Middle frontal gyrus (tissue), 1 donor: ENCODE results near the gene ATP6V1G2.
"Not testable (repeated sequence)": the region's sequence is repeated elsewhere in the genome, so short reads cannot be mapped to it uniquely, and the experiment has no call there.

Experiments used
- DNase-seq: peaks from one replicate; pipeline ENCODE4 v3.0.0-alpha.2; 2015; ENCODE audit warnings: low spot score; ENCODE audit errors: extremely low spot score

Gene ATP6V1G2

DNA sequence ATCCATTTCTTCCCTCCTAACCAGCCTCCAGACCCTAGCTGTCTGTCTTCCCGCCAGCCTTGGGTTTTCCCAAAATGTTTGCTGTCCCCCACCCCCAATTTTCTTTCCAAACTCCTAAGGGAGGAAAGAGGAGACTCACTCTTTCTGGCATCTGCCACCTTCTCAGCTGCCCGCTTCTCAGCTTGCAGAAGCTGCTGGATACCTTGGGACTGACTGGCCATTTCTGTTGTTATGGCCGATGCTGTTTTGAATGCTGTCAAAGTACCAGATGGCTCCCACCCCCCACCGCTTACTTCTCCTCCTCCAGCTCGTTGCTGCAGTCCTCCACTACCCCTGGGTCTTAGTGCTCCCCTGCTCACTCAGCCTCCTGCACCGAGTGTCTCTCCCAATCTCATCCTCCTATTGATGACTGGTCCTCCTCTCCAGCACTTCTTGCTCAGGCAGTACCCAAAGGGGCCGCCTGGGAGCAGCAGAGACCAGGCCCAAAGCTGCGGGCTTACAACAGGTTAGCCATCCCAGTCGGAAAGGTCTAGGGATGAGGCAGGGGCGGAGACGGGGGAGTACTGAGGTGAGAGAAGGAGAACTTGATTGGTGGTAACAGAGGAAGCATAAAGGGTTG lies at the start of gene ATP6V1G2:
TSS of gene ATP6V1G2 (minus strand) at position 270 of the 619 bp plus-strand sequence. CDS start at position 221, 49 bp downstream.
- peak; percentile 83 for DNase-seq

DNA sequence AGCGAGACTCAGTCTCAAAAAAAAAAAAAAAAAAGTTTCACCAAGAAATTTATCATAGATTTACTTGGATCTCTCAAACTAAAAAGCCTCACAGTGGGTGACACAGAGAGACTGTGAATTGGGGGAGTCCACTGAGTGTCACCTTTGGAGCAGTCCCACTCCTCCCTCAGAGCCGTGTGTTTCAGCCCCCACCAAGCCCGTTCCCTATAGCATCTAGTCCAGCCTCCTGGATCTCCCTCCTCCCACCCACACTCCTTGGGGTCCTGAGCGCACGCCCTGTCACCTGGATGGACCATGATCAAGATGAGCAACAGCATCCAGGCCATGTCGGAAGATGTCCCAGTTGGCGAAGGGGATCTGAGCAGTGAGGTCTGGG lies 46.0 kb upstream of the ATP6V1G2 start:
- DNase-seq = no peak

GRCh38 chr6:31590691-31591090 lies 44.3 kb upstream of the ATP6V1G2 start:
- DNase-seq = not testable (repeated sequence)

DNA sequence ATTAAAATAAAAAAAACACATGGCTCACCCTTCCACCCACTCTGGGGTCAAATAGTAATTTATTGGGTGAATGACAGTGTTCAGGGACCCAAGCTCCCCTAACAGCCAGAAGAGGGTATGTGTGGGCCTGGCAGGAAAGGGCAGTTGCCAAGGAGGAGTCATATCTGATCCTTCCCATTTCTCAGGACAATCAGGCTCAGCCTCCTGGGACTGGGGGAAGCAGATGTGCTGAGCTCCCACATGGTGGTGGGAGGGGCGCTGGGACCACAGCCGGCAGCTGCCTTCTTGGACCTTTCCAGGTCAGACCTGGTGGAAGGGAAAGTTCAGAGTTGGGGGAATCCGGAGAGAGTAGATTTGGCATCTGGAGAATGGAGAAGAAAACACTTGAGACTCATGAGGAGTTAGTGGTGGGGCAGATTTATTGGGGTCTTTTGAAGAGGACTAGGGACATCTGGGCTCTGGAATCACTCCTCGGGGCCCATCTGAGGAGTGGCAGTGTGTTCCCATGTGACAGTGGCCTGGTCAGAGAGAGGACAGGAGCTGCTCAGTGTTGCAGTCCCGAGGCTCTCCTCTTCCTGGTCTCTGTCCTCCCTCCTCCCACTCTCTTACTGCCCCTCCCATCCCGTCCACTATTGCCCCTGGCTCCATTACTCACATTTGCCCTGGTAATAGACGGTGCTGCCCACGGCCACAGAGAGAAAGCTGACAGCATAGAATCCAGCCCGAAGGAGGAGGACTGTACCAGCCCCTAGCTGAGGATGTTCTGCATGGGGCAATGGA lies 42.7 kb upstream of the ATP6V1G2 start:
- DNase-seq = no peak

DNA sequence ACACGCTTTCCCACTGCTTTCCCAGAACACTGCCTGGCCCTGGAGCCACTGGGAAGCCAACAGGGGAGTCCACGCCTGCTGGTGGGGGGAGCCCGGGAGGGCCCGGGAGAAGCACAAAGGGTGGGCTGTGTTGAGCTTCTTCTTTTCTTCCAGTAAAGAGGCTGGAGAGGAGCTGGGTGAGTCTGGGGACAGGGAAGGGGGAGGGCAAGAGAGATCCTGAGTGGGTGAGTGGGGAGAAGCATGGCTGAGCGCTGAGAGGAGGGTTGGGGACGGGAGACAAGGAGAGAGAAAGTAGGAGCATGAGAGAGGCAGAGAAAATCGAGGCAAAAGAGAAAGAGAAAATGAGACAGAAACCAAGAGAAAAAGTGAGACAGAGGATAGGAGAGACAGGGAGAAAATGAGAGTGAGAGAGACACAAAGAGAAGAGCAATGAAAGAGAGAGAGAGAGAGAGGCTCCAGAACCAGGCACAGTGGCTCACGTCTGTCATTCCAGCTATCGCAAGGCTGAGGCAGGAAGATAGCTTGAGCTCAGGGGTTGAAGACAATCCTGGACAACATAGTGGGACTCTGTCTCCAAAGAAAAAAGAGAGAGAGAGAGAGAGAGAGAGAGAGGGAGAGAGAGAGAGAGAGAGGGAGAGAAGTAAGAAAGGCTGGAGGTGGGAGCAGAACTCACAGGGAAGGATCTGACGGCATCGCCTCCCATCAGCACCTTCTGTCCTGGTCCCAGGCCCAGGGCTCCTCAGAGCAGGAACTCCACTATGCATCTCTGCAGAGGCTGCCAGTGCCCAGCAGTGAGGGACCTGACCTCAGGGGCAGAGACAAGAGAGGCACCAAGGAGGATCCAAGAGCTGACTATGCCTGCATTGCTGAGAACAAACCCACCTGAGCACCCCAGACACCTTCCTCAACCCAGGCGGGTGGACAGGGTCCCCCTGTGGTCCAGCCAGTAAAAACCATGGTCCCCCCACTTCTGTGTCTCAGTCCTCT lies 41.7 kb upstream of the ATP6V1G2 start:
- no peak for DNase-seq

GRCh38 chr6:31586599-31587281 lies 40.3 kb upstream of the ATP6V1G2 start:
- DNase-seq = no peak

DNA sequence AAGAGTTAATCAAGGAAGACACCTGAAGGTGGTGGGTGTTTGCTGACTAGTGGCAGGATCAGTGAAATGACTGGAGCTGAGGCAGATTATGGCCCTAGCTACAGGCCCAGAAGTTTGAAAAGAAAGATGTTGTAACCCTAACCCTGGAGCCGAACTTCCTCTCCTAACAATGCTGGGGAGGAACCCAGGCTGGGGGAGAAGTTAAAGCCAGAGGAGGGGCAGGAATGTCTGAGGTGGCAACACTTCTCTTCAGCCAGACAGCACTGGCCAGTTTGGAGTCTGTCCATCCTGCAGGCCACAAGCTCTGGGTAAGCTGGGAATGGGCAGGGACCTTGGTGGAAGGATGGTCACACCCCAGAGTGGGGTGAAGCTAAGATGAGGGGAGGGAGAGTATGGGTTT lies 39.6 kb upstream of the ATP6V1G2 start, which contains the start of gene LST1:
TSS of gene LST1 (plus strand) at position 270 of the 400 bp plus-strand sequence. CDS start 1,023 bp downstream, outside the sequence.
- DNase-seq = no peak

DNA sequence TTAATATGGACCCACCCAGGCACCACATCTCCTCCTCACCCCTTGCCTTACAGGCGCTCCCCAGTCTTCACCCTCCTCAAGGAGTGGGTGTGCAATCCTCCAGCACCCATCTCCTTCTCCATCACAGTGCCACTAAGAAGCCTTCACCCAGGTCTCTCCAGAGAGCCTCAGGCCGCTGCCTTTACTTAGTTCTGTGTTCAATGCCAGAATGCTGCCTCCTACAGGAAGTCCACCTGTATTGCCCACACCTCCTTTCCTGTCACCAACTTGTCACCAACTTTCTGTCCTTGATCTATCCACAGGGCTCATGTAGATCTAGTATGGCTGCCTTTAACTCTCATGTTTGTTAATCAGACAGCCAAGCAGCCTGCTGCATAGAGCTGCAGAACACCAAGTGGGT lies 39.1 kb upstream of the ATP6V1G2 start:
- no peak for DNase-seq

DNA sequence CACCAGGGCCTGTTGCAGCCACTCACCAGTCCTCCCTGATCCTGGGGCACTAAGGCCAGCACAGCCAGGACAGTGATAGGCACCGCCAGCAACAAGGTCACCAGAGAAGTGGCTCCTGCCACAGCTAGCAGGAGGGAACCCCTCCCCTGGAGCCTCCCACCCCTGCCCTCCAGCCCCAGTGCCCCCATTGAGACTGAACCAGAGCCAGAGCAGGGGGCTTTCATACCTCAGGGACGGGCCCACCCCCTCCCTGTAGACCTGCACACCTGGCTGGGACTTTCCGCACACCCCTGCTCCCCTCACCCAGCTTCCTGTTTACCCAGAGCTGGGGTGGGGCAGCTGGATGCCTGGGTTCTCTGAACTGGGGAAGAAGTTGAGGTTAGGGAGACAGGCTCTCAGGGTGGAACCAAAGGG lies 35.8 kb upstream of the ATP6V1G2 start, which contains the start of gene LTB:
TSS of gene LTB (minus strand) at position 195 of the 414 bp plus-strand sequence. CDS start at position 188, 7 bp downstream.
- no peak for DNase-seq

DNA sequence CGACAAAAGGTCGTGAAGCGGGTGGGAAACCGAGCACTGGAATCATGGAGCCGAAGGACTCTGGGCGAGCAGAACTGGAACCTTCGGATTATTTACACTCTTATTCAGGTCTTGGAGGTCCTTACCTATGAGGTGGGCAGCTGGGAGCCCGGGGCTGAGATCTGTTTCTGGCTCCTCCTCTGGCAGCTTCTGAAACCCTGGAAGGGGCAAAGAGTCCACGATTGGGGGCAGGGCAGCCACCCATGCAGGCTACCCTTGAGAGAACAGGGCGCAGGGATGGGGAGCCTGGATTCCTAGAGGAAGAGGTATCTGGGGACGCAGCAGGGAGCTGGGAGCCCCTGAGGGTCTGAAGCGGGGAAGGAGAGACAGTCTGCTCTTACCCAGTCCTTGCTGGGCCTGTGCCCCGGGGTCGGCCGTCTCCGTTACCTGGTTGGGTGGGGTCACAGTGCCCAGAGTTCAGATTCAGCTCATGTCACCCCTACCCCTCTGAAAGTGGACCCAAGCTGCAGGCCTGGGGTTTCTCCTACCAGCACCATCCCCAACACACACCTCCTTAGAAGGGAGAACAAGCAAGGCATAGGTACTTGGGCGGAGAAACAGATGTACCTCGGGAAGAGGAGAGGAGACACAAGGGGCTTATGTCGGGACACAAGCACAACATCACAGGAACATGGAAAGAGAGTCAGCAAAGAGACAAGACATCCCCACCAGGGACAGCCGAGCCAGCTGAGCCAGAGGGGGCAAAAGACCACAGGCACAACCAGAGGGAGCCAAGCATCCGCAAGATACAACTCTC lies 35.2 kb upstream of the ATP6V1G2 start:
- DNase-seq = no peak

DNA sequence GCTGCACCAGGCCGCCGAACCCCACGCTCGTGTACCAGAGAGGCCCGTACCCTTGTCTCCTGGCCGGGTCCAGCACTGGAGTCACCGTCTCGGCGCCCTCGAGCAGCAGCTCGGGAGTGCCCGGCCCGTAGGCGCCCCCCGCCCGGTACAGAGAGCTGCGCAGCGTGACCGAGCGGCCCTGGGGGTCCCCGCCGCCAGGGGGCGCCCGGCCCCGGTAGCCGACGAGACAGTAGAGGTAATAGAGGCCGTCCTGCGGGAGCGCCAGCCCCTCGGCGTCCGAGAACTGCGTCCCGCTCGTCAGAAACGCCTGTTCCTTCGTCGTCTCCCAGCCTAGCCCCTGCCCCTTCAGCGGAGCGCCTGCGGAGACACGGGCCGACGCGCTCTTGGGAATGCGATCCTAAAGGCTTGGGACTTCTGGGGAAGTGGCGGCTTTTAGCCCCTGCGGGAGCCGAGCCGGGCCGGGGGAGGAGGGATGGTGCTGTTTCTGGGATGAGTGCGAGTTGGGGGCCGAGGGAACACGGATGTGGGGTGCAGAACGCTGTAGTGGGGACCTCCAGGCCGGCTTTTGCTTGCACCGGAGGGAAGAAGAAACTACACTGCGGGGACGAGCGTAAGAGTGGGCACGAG lies 34.5 kb upstream of the ATP6V1G2 start:
- peak; percentile 58 for DNase-seq

- no peak for DNase-seq
Observed at GRCh38 chr6:31580438-31580740, 34.0 kb upstream of the ATP6V1G2 start.

DNA sequence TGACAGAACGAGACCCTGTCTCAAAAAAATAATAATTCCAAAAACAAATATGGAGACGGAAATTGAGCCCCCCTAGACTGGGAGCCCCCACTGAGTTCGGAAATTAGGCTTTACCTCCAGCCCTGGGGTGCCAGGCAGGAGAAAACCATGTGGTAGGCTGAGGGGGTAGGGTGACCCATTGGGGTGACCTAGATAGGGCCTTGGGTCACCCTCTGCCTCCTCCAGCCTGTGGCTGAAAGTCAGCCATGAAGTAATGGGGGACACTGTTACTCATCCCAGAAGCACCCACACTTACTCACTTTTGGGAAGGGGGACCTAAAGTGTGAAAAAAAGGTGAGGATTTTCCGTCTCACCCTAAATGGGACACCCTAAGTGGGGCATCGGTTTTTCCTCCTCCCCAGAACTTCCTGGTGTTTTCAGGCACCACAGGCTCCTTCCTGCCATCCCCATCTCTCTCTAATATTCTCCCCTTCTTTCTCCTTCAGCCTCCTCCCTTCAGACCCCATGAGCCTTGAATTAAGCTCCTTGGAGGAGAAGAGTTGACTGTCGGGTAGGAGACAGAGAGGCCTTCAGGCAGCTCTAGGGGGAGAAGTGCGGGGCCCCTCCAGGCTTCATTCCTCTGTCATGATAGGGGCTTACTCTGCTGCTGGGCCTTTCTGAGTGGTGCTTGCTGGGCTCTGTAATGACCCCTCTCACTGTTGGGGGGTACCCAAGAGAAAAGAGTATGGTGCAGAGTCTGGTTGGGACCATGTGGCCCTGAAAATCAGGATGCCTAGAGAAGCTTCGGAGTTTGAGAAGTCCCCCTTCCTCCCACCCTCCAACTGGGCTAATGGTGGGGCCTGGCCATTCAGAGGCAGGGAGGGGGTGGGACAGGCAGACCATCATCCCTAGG lies 33.4 kb upstream of the ATP6V1G2 start:
- no peak for DNase-seq

DNA sequence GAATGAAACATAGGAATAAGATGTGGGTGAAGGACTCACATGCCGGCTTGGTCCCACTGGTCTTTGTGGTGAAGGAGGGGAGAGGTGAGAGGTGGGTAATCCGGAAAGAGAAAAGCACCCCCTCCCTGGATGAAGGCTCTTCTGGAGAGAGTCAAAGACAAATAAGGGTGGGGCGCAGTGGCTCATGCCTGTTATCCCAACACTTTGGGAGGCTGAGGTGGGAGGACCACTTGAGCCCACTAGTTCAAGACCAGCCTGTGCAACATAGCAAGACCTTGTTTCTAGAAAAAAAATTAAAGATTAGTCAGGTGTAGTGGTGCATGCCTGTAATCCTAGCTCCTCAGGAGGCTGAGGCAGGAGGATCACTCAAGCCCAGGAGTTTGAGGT lies 32.7 kb upstream of the ATP6V1G2 start:
- no peak for DNase-seq

DNA sequence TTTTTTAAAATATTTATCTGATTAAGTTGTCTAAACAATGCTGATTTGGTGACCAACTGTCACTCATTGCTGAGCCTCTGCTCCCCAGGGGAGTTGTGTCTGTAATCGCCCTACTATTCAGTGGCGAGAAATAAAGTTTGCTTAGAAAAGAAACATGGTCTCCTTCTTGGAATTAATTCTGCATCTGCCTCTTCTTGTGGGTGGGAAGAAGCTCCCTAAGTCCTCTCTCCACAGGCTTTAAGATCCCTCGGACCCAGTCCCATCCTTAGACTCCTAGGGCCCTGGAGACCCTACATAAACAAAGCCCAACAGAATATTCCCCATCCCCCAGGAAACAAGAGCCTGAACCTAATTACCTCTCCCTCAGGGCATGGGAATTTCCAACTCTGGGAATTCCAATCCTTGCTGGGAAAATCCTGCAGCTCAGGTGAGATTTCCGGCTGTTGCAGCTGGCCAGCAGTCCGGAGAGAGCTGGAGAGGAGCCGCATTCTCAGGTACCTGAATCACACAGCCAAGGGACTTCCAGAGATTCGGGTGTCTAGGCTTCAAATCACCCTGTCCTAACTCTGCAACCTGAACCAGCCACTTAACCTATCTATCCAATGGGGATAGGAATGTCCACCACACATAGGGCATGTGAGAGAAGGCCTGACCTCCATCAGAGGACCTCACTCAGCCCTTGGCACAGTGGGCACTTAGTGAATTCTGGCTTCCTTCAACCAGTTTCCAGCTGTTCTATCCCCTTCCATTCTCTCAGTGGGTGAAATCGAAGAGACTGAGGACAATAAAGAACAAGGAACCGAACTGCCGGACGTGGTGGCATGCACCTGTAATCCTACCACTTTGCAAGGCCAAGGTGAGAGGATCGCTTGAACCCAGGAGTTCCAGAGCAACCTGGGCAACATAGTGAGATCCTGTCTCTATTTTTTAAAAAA lies 32.0 kb upstream of the ATP6V1G2 start:
- no peak for DNase-seq

DNA sequence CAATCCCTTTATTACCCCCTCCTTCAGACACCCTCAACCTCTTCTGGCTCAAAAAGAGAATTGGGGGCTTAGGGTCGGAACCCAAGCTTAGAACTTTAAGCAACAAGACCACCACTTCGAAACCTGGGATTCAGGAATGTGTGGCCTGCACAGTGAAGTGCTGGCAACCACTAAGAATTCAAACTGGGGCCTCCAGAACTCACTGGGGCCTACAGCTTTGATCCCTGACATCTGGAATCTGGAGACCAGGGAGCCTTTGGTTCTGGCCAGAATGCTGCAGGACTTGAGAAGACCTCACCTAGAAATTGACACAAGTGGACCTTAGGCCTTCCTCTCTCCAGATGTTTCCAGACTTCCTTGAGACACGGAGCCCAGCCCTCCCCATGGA lies 31.2 kb upstream of the ATP6V1G2 start:
- DNase-seq = no peak

DNA sequence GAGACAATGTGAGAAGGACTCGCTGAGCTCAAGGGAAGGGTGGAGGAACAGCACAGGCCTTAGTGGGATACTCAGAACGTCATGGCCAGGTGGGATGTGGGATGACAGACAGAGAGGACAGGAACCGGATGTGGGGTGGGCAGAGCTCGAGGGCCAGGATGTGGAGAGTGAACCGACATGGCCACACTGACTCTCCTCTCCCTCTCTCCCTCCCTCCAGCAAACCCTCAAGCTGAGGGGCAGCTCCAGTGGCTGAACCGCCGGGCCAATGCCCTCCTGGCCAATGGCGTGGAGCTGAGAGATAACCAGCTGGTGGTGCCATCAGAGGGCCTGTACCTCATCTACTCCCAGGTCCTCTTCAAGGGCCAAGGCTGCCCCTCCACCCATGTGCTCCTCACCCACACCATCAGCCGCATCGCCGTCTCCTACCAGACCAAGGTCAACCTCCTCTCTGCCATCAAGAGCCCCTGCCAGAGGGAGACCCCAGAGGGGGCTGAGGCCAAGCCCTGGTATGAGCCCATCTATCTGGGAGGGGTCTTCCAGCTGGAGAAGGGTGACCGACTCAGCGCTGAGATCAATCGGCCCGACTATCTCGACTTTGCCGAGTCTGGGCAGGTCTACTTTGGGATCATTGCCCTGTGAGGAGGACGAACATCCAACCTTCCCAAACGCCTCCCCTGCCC lies 30.6 kb upstream of the ATP6V1G2 start:
- DNase-seq = no peak
